WTC11 (cell line): ENCODE data around the gene HERC2. TPM values are rescaled to one million over a fixed set of nuclear protein-coding genes. Genes with fewer than 3 reads are reported as not detected.
"Not testable (repeated sequence)": the region's sequence is repeated elsewhere in the genome, so short reads cannot be mapped to it uniquely, and the experiment has no call there.

Experiments
- ATAC-seq: fragments of 200-7000 bp; cut with Tn5 transposase; 2 replicates; pipeline ENCODE4 v1.10.0; 2021; ENCODE audit warnings: mild to moderate bottlenecking, moderate library complexity
- CTCF ChIA-PET: fragments of 300-600 bp; sonication (Branson Sonifier 250); formaldehyde crosslinking; loops from one replicate; lab custom pipeline; 2021; ENCODE audit warnings: antibody characterized with exemption; lab: Charles Lee
- POLR2A ChIA-PET: fragments of 350-600 bp; sonication (Branson Sonifier 250); formaldehyde crosslinking; loops from one replicate; lab custom pipeline; 2021; ENCODE audit warnings: antibody characterized with exemption; lab: Charles Lee
- DNase-seq: peaks from one replicate; pipeline ENCODE4 v3.0.0; 2021; ENCODE audit warnings: low spot score
- H3K27ac Mint-ChIP-seq: 2 replicates; pipeline ENCODE4 v1.8.0; 2021; ENCODE audit warnings: mixed read lengths
- H3K27me3 Mint-ChIP-seq: 2 replicates; pipeline ENCODE4 v1.8.0; 2021; ENCODE audit warnings: low read depth, mild to moderate bottlenecking, moderate library complexity, mixed read lengths
- H3K36me3 Mint-ChIP-seq: 2 replicates; pipeline ENCODE4 v1.8.0; 2021; ENCODE audit warnings: mixed read lengths
- H3K4me1 Mint-ChIP-seq: 2 replicates; pipeline ENCODE4 v1.8.0; 2022; ENCODE audit warnings: mixed read lengths
- H3K4me3 Mint-ChIP-seq: 2 replicates; pipeline ENCODE4 v1.8.0; 2021; ENCODE audit warnings: mild to moderate bottlenecking, moderate library complexity, mixed read lengths
- H3K9me3 Mint-ChIP-seq: 2 replicates; pipeline ENCODE4 v1.8.0; 2021; ENCODE audit warnings: mixed read lengths
- CREB1 ChIP-seq: sonication (generic); formaldehyde crosslinking; IDR thresholded peaks from 2 replicates; pipeline ENCODE4 v1.8.0; 2023; ENCODE audit warnings: mild to moderate bottlenecking, missing genetic modification reagents
- FOXP4 ChIP-seq: sonication (generic); formaldehyde crosslinking; IDR thresholded peaks from 2 replicates; pipeline ENCODE4 v1.8.0; 2022; ENCODE audit warnings: mild to moderate bottlenecking, missing genetic modification reagents
- GTF2I ChIP-seq: fragments of 250-450 bp; sonication (Bioruptor Pico); conservative IDR thresholded peaks from 2 replicates; pipeline ENCODE4 v1.4.0; 2021; ENCODE audit warnings: mild to moderate bottlenecking
- NFATC4 ChIP-seq: fragments of 250-450 bp; sonication (Bioruptor Pico); IDR thresholded peaks from 2 replicates; pipeline ENCODE4 v1.9.0; 2021; ENCODE audit warnings: mild to moderate bottlenecking
- RORB ChIP-seq: fragments of 250-450 bp; sonication (Bioruptor Pico); IDR thresholded peaks from 2 replicates; pipeline ENCODE4 v1.9.0; 2021; ENCODE audit warnings: mild to moderate bottlenecking
- SMAD4 ChIP-seq: sonication (generic); formaldehyde crosslinking; IDR thresholded peaks from 2 replicates; pipeline ENCODE4 v1.8.0; 2022; ENCODE audit warnings: mild to moderate bottlenecking, missing genetic modification reagents
- SP1 ChIP-seq: sonication (generic); formaldehyde crosslinking; conservative IDR thresholded peaks from 2 replicates; pipeline ENCODE4 v1.8.1; 2022; ENCODE audit warnings: missing genetic modification reagents
- TCF7 ChIP-seq: sonication (generic); formaldehyde crosslinking; IDR thresholded peaks from 2 replicates; pipeline ENCODE4 v1.8.0; 2022; ENCODE audit warnings: mild to moderate bottlenecking, low read depth, missing genetic modification reagents, moderate library complexity
- TEAD1 ChIP-seq: sonication (generic); formaldehyde crosslinking; IDR thresholded peaks from 2 replicates; pipeline ENCODE4 v1.8.0; 2022; ENCODE audit warnings: mild to moderate bottlenecking, missing genetic modification reagents
- USF2 ChIP-seq: sonication (generic); formaldehyde crosslinking; IDR thresholded peaks from 2 replicates; pipeline ENCODE4 v1.8.1; 2023; ENCODE audit warnings: mild to moderate bottlenecking, missing genetic modification reagents, moderate library complexity
- ZMAT4 ChIP-seq: fragments of 250-450 bp; sonication (Bioruptor Pico); IDR thresholded peaks from 2 replicates; pipeline ENCODE4 v1.9.0; 2021; ENCODE audit warnings: mild to moderate bottlenecking
- ZNF219 ChIP-seq: sonication (generic); formaldehyde crosslinking; IDR thresholded peaks from 2 replicates; pipeline ENCODE4 v1.8.0; 2023; ENCODE audit warnings: missing genetic modification reagents, mild to moderate bottlenecking, borderline replicate concordance
- ZNF263 ChIP-seq: sonication (generic); formaldehyde crosslinking; IDR thresholded peaks from 2 replicates; pipeline ENCODE4 v1.8.1; 2022; ENCODE audit warnings: low read depth, mild to moderate bottlenecking, moderate library complexity, missing genetic modification reagents
- ZNF416 ChIP-seq: fragments of 250-450 bp; sonication (Bioruptor Pico); IDR thresholded peaks from 2 replicates; pipeline ENCODE4 v1.9.0; 2021; ENCODE audit warnings: mild to moderate bottlenecking, inconsistent platforms
- total RNA-seq: library from RNA; stranded (reverse); gene quantifications from 3 replicates; pipeline ENCODE4 v1.2.3, GENCODE V29; 2021
- TF ChIP-seq, protein P1 (sequence below): sonication (generic); formaldehyde crosslinking; IDR thresholded peaks from 2 replicates; pipeline ENCODE4 v1.8.0; 2023; ENCODE audit warnings: mild to moderate bottlenecking, missing genetic modification reagents

HERC2 gene
- total RNA-seq, 1 experiment from 2014 or later, result 81.5 TPM

GRCh38 chr15:28243901-28244300 lies 78.1 kb downstream of the HERC2 start (continued):
- TF ChIP-seq ZNF219 (CRISPR knock-in tag), result no peak

GRCh38 chr15:28243399-28243798 lies 78.6 kb downstream of the HERC2 start:
- H3K36me3 Mint-ChIP-seq, result peaks cover 74% of the 10 kb centered on the region
- peaks cover 21% of the 10 kb centered on the region for H3K9me3 Mint-ChIP-seq
- POLR2A ChIA-PET, result no interaction called here
- no peak overlapping the region for H3K4me3 Mint-ChIP-seq
- no peak for DNase-seq
- CTCF ChIA-PET, result no interaction called here
- no peak for TF ChIP-seq CREB1 (CRISPR knock-in tag)
- TF ChIP-seq SP1 (CRISPR knock-in tag), result no peak
- TF ChIP-seq NFATC4, result no peak
- no peak for TF ChIP-seq RORB (CRISPR knock-in tag)
- no peak for TF ChIP-seq TEAD1 (CRISPR knock-in tag)
- no peak for TF ChIP-seq TCF7 (CRISPR knock-in tag)
- H3K27me3 Mint-ChIP-seq, result no peaks in the 10 kb centered on the region
- no peaks in the 10 kb centered on the region for H3K4me1 Mint-ChIP-seq
- H3K27ac Mint-ChIP-seq, result no peak overlapping the region
- ATAC-seq, result no peak

- H3K4me3 Mint-ChIP-seq, H3K27ac Mint-ChIP-seq, H3K9me3 Mint-ChIP-seq, CTCF ChIA-PET, DNase-seq, H3K4me1 Mint-ChIP-seq, ATAC-seq, POLR2A ChIA-PET, H3K27me3 Mint-ChIP-seq: not testable (repeated sequence)
- H3K36me3 Mint-ChIP-seq, result peaks cover 65% of the 10 kb centered on the region
Measured at GRCh38 chr15:28238296-28238695, 83.7 kb downstream of the HERC2 start.

DNA sequence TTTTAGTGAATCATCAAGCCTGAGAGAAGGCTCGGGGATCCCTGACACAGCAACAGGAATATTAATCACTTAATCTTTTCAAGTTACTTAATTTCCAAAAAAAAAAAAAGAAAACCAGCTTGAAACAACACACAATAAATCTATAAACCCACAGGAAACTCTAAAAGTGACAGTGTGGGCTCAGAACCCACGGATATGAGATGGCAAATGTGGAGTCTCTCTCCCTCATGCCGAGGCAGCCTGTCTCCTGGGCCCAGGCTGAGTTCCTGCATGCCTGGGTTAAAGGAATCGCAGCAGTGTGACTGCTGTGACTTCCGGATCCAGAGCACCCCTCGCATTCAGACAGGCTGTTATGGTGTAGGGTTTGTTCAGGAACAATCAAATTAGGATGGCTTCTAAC lies 90.2 kb downstream of the HERC2 start:
- CTCF ChIA-PET, POLR2A ChIA-PET, DNase-seq: not testable (repeated sequence)

DNA sequence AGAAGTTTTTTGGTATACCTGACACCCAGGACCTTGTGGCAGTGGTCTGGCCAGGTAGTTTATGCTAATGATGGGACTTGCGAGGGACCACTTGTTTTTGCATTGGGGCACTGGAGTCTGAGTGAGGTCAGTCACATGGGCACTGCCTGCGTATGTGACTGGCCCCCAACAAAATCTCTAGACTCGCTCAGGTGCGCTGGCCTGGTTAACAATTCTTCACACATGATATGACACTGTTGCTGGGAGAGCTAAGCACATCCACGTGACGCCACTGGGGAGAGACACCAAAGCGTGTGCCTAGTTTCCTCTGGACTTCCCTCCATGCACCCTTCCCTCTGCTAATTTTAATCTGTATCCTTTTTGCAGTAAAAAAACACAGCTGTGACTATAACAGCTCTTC lies 90.6 kb downstream of the HERC2 start:
- peaks cover 59% of the 10 kb centered on the region for H3K36me3 Mint-ChIP-seq
- ATAC-seq, DNase-seq, H3K9me3 Mint-ChIP-seq, H3K4me3 Mint-ChIP-seq, H3K27me3 Mint-ChIP-seq, POLR2A ChIA-PET, H3K4me1 Mint-ChIP-seq, CTCF ChIA-PET: not testable (repeated sequence)
- H3K27ac Mint-ChIP-seq, result peak overlapping the region; percentile 68; the same call in 1 of the 2 replicates

More for the DNA sequence above, 90.2 kb downstream of the HERC2 start:
- H3K9me3 Mint-ChIP-seq, H3K4me1 Mint-ChIP-seq, H3K27me3 Mint-ChIP-seq, H3K4me3 Mint-ChIP-seq, ATAC-seq: not testable (repeated sequence)
- H3K36me3 Mint-ChIP-seq, result peaks cover 56% of the 10 kb centered on the region
- H3K27ac Mint-ChIP-seq, result peak overlapping the region; percentile 68; the same call in 1 of the 2 replicates

DNA sequence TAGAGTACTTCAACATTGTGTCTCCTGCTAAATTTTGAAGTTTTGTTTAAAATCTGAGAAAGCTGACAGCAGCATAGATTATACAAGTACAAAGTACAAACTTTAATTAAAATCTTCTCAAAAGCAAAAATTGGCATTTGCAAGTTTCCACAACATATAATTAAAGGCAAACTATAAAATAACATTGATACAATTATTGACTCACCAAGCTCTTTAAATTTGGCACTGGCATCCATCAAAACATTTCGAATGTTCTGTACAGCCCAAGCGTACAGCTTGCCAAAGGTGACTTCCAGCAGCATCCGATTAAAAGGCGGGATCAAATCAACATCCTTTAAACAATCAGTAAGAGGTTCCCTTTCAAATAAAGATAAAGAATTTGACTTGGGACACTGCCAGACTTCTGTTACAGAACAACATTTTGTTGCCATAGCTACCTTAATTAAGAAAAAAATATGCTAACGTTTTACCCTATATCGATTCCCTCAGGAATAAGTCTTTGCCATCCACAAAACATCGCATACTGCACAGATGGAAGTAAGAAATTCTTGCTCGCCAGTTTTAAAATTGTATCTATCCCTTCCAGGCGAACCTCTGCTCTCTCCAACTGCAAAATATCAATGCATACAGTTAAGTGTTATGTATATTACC lies 92.9 kb downstream of the HERC2 start:
- H3K27me3 Mint-ChIP-seq, CTCF ChIA-PET, H3K9me3 Mint-ChIP-seq, POLR2A ChIA-PET, H3K4me3 Mint-ChIP-seq, ATAC-seq, DNase-seq, H3K4me1 Mint-ChIP-seq, H3K27ac Mint-ChIP-seq: not testable (repeated sequence)
- peaks cover 66% of the 10 kb centered on the region for H3K36me3 Mint-ChIP-seq

- DNase-seq (no peak), ATAC-seq (no peak)
- POLR2A ChIA-PET, result no interaction called here
- Mint-ChIP-seq H3K27ac (no peak overlapping the region), H3K4me3 (no peak overlapping the region), H3K27me3 (no peaks in the 10 kb centered on the region), H3K9me3 (no peaks in the 10 kb centered on the region), H3K4me1 (no peaks in the 10 kb centered on the region), H3K36me3 (peaks cover 62% of the 10 kb centered on the region)
- CTCF ChIA-PET, result no interaction called here
- no peak for TF ChIP-seq ZMAT4 (CRISPR knock-in tag)
- no peak for TF ChIP-seq GTF2I (CRISPR knock-in tag)
- no peak for TF ChIP-seq ZNF416 (CRISPR knock-in tag)
- no peak for TF ChIP-seq SMAD4 (CRISPR knock-in tag)
- TF ChIP-seq, protein P1, sequence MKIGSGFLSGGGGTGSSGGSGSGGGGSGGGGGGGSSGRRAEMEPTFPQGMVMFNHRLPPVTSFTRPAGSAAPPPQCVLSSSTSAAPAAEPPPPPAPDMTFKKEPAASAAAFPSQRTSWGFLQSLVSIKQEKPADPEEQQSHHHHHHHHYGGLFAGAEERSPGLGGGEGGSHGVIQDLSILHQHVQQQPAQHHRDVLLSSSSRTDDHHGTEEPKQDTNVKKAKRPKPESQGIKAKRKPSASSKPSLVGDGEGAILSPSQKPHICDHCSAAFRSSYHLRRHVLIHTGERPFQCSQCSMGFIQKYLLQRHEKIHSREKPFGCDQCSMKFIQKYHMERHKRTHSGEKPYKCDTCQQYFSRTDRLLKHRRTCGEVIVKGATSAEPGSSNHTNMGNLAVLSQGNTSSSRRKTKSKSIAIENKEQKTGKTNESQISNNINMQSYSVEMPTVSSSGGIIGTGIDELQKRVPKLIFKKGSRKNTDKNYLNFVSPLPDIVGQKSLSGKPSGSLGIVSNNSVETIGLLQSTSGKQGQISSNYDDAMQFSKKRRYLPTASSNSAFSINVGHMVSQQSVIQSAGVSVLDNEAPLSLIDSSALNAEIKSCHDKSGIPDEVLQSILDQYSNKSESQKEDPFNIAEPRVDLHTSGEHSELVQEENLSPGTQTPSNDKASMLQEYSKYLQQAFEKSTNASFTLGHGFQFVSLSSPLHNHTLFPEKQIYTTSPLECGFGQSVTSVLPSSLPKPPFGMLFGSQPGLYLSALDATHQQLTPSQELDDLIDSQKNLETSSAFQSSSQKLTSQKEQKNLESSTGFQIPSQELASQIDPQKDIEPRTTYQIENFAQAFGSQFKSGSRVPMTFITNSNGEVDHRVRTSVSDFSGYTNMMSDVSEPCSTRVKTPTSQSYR (CRISPR knock-in tag), result no peak
- TF ChIP-seq FOXP4 (CRISPR knock-in tag), result no peak
- no peak for TF ChIP-seq USF2 (CRISPR knock-in tag)
- no peak for TF ChIP-seq ZNF263
Measured at GRCh38 chr15:28228096-28228495, 93.9 kb downstream of the HERC2 start.
